Sigmoid colon (tissue), 3 donors: ENCODE measurements around the gene POC1B.

Experiments used
- POLR2A ChIP-seq, 2 donors: fragments of 450-650 bp; IDR thresholded peaks; one replicate each; pipeline ENCODE4 v1.6.1; 2016; ENCODE audit warnings: antibody characterized with exemption in 2 of 2, mild to moderate bottlenecking in 2 of 2, moderate library complexity in 2 of 2
- TF ChIP-seq, protein P1 (sequence below), 4 experiments: fragments of 450-650 bp in 3 of 4; fragments of 200-600 bp in 1 of 4; IDR thresholded peaks; one replicate each; pipeline ENCODE4 v1.5.1; 2016 to 2019; ENCODE audit warnings: antibody characterized with exemption in 4 of 4, mild to moderate bottlenecking in 3 of 4, moderate library complexity in 2 of 4

DNA sequence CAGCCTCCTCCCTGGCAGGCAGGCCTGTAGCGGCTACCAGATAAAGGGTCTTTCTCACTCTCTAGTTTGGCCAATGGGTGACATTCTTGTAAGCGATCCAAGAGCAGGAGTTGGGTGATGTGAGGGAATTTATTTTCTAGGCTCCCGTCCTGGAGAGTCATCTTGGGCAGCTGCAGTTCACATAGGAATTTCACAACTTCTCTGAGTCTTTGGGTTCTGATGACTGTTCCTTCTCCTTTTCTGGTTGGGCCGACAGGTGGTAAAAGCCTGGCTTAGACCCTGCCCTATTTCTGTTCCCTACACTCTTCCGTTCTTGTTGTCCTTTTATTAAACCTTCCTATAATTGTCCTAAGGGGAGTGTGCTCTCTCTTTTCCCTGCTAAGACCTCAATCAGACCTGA lies 42.6 kb upstream of the POC1B start:
- TF ChIP-seq, protein P1, sequence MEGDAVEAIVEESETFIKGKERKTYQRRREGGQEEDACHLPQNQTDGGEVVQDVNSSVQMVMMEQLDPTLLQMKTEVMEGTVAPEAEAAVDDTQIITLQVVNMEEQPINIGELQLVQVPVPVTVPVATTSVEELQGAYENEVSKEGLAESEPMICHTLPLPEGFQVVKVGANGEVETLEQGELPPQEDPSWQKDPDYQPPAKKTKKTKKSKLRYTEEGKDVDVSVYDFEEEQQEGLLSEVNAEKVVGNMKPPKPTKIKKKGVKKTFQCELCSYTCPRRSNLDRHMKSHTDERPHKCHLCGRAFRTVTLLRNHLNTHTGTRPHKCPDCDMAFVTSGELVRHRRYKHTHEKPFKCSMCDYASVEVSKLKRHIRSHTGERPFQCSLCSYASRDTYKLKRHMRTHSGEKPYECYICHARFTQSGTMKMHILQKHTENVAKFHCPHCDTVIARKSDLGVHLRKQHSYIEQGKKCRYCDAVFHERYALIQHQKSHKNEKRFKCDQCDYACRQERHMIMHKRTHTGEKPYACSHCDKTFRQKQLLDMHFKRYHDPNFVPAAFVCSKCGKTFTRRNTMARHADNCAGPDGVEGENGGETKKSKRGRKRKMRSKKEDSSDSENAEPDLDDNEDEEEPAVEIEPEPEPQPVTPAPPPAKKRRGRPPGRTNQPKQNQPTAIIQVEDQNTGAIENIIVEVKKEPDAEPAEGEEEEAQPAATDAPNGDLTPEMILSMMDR (IDR thresholded peaks at IDR 0.05), result no peak
- TF ChIP-seq POLR2A (IDR thresholded peaks at IDR 0.05), result no peak
